Measurements from ENCODE around the gene KRTAP9-1.

- TF ChIP-seq CTCF (IDR thresholded peaks at IDR 0.05 in 8 of 11, conservative IDR thresholded peaks at IDR 0.05 in 3 of 11) (no peak), POLR2A (IDR thresholded peaks at IDR 0.05) (no peak), POLR2AphosphoS5 (IDR thresholded peaks at IDR 0.05) (no peak)
Observed at GRCh38 chr17:41145261-41145660, 44.4 kb upstream of the KRTAP9-1 start.
